ENCODE measurements around the gene RAC3.

Gene RAC3

GRCh38 chr17:82064433-82065192 is 33.1 kb downstream of the RAC3 start:
- FAIRE-seq (no peak), DNase-seq (ENCODE audit: insufficient read length, low spot score) (no peak)
- TF ChIP-seq, protein P1, sequence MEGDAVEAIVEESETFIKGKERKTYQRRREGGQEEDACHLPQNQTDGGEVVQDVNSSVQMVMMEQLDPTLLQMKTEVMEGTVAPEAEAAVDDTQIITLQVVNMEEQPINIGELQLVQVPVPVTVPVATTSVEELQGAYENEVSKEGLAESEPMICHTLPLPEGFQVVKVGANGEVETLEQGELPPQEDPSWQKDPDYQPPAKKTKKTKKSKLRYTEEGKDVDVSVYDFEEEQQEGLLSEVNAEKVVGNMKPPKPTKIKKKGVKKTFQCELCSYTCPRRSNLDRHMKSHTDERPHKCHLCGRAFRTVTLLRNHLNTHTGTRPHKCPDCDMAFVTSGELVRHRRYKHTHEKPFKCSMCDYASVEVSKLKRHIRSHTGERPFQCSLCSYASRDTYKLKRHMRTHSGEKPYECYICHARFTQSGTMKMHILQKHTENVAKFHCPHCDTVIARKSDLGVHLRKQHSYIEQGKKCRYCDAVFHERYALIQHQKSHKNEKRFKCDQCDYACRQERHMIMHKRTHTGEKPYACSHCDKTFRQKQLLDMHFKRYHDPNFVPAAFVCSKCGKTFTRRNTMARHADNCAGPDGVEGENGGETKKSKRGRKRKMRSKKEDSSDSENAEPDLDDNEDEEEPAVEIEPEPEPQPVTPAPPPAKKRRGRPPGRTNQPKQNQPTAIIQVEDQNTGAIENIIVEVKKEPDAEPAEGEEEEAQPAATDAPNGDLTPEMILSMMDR (IDR thresholded peaks at IDR 0.05; ENCODE audit: insufficient read depth, missing control alignments): no peak

GRCh38 chr17:82065193-82065637 is 33.7 kb downstream of the RAC3 start:
- FAIRE-seq (no peak), DNase-seq (ENCODE audit: insufficient read length, low spot score) (no peak)
- TF ChIP-seq, protein P1 (IDR thresholded peaks at IDR 0.05; ENCODE audit: insufficient read depth, missing control alignments): no peak

DNA sequence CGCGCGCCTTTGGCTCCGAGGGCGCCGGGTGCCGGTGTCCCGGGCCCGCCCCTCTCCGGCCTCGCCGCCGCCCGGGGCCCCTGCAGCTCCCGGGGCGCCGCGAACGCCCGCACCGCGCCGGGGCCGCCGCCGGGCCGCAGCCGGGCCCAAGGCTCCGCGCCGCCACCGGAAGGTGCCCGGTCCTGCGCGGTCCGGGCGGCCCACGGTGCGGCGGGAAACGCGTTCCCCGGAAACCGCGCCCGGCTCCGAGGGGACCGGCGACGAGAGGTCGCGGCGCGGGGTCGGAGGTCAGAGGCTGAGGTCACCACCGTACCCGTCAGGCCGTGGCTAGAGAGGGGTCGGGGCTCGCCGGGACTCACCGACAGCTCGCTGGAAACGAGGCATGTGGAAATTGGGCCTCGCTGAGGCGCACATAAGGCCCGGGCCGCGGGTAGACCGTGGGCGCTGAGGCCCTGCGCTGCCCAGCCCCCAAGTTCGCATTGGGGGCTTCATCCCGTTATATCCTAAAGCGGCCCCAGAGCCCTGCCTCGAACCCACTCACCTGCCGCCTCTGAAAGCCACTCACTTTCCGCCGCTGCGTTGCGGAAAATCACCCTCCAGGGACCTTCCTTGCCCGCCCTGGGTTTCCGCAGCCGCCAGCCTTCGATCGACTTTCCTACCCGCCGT is 34.3 kb downstream of the RAC3 start, which contains the start of gene DUS1L:
DUS1L (minus strand) TSS at position 167 of the 666 bp plus-strand sequence. CDS start 745 bp downstream, outside the sequence.
- DNase-seq (ENCODE audit: insufficient read length, low spot score) (peak; percentile 74), FAIRE-seq (no peak)
- TF ChIP-seq, protein P1 (IDR thresholded peaks at IDR 0.05; ENCODE audit: insufficient read depth, missing control alignments): no peak

DNA sequence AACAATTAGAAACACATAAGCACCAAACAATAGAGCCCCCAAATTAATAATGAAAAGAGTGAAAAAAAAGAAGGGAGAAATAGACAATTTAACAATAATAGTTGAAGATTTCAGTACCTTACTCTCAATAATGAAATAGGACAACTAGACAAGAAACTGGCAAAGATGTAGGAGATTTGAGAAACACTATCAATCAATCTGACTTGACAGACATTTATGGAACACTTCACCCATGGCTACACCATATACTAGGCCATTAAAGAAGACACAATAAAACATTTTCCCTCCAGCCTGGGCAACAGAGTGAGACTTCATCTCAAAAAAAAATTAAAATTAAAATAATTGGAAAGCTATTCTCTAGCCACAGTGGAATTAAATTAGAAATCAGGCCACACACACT is 39.1 kb downstream of the RAC3 start:
- TF ChIP-seq, protein P1 (IDR thresholded peaks at IDR 0.05; ENCODE audit: insufficient read depth, missing control alignments): no peak

GRCh38 chr17:82072827-82073226 is 41.3 kb downstream of the RAC3 start:
- TF ChIP-seq, protein P1 (IDR thresholded peaks at IDR 0.05; ENCODE audit: insufficient read depth, missing control alignments): no peak
- DNase-seq (ENCODE audit: insufficient read length, low spot score): no peak
- no peak for FAIRE-seq

More for the DNA sequence above, 39.1 kb downstream of the RAC3 start:
- FAIRE-seq (no peak), DNase-seq (ENCODE audit: insufficient read length, low spot score) (no peak)

GRCh38 chr17:82073446-82073845 is 42.0 kb downstream of the RAC3 start:
- FAIRE-seq (no peak), DNase-seq (ENCODE audit: insufficient read length, low spot score) (no peak)
- TF ChIP-seq, protein P1 (IDR thresholded peaks at IDR 0.05; ENCODE audit: insufficient read depth, missing control alignments): no peak

Measured in D721Med (cell line).